Adipocyte (in vitro differentiated cells): ENCODE measurements around the gene VMP1.
"Not testable (repeated sequence)": the region's sequence is repeated elsewhere in the genome, so short reads cannot be mapped to it uniquely, and the experiment has no call there.

Experiments used
- DNase-seq: peaks from one replicate; pipeline ENCODE4 v3.0.0-alpha.2; 2015; ENCODE audit warnings: low read depth
- H3K27me3 ChIP-seq: replicated peaks from 2 replicates; pipeline ENCODE4 v1.7.0; 2013; ENCODE audit warnings: mild to moderate bottlenecking, low read length, moderate library complexity; ENCODE audit not compliant: control insufficient read depth, insufficient read depth
- H3K36me3 ChIP-seq: 2 replicates; pipeline ENCODE4 v1.7.0; 2013; ENCODE audit warnings: low read length, mild to moderate bottlenecking, moderate library complexity; ENCODE audit not compliant: control insufficient read depth, insufficient read depth, severe bottlenecking
- H3K4me1 ChIP-seq: 2 replicates; pipeline ENCODE4 v1.7.0; 2013; ENCODE audit warnings: mild to moderate bottlenecking, low read length, moderate library complexity; ENCODE audit not compliant: control insufficient read depth, insufficient read depth
- H3K4me3 ChIP-seq: 2 replicates; pipeline ENCODE4 v1.7.0; 2013; ENCODE audit warnings: mild to moderate bottlenecking, low read length, moderate library complexity
- H3K9ac ChIP-seq: 2 replicates; pipeline ENCODE4 v1.7.0; 2013; ENCODE audit warnings: mild to moderate bottlenecking, low read length, moderate library complexity
- H3K9me3 ChIP-seq: 2 replicates; pipeline ENCODE4 v1.7.0; 2013; ENCODE audit warnings: mild to moderate bottlenecking, low read length, moderate library complexity; ENCODE audit not compliant: control insufficient read depth

VMP1 gene

DNA sequence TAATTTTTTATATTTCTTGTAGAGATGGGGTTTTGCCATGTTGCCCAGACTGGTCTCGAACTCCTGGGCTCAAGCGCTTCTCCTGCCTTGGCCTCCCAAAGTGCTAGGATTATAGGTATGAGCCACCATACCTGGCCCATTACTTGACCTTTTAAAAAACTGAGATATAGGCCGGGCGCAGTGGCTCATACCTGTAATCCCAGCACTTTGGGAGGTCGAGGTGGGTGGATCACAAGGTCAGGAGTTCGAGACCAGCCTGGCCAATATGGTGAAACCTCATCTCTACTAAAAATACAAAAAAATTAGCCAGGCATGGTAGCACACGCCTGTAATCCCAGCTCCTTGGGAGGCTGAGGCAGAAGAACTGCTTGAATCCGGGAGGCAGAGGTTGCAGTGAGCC is 166.0 kb downstream of the VMP1 start:
- not testable (repeated sequence) for H3K27me3 ChIP-seq, H3K36me3 ChIP-seq, H3K9me3 ChIP-seq, H3K4me3 ChIP-seq, H3K9ac ChIP-seq, DNase-seq, H3K4me1 ChIP-seq

DNA sequence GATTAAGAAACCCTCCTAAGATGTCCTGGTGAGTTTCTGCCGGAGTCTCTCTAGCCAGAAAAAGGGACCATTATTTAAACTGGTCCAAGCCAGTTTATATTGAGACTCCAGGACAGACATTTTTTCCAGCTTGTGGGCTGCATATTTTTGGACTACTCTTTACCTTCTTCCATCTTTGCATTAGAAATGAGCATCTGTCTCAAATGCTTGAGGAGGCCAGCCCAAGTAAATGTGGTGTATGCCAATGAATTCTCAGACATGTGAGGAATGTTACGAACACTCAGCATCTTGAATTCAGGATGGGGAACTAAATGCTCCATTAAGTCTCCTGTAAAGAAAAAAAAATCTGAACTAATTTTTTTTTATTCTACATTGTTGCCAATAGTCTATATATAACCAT is 166.9 kb downstream of the VMP1 start:
- no peaks in the 10 kb centered on the region for H3K9me3 ChIP-seq
- no peak overlapping the region for H3K4me3 ChIP-seq
- H3K9ac ChIP-seq: no peak overlapping the region
- no peak for DNase-seq
- no peaks in the 10 kb centered on the region for H3K27me3 ChIP-seq
- H3K4me1 ChIP-seq: peaks cover 5% of the 10 kb centered on the region
- H3K36me3 ChIP-seq: peaks cover 7% of the 10 kb centered on the region

DNA sequence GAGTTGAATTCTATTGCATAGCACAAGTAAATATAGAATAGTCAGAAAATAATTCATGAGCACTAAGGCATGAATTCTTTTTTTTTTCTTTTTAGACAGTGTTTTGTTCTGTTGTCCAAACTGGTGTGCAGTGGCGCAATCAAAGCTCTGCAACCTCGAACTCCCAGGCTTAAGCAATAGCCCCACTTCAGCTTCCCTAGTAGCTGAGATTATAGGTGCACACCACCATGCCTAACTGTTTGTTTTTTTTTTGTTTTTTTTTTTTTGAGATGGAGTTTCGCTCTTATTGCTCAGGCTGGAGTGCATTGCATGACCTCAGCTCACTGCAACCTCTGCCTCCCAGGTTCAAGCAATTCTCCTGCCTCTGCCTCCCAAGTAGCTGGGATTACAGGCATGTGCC is 168.7 kb downstream of the VMP1 start:
- Histone ChIP-seq H3K9me3 (no peaks in the 10 kb centered on the region), H3K4me1 (peaks cover 5% of the 10 kb centered on the region), H3K36me3 (peaks cover 7% of the 10 kb centered on the region), H3K27me3 (no peaks in the 10 kb centered on the region), H3K9ac (no peak overlapping the region), H3K4me3 (no peak overlapping the region)
- peak; percentile 44 for DNase-seq

DNA sequence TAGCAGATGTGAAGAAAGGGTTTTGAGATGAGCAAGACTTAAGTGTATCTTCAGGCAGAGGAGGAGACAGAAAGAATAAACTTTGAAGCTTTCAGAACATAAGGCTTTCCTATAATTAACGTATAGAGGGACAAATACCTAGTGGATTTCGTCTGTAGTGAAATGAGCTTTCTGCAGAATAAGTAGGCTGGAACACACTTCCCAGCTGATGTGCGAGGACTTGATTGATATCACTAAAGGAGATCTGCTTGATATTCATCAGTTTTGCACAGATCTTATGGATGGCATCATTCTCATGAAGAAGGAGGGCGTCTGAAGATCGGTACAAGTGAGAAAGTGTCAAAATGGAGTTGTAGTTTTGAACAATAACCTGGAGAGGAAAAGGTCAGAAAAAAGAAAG is 170.5 kb downstream of the VMP1 start:
- Histone ChIP-seq H3K9me3 (no peaks in the 10 kb centered on the region), H3K36me3 (peaks cover 7% of the 10 kb centered on the region), H3K9ac (no peak overlapping the region), H3K4me3 (no peak overlapping the region), H3K27me3 (no peaks in the 10 kb centered on the region), H3K4me1 (peaks cover 5% of the 10 kb centered on the region)
- DNase-seq: no peak

DNA sequence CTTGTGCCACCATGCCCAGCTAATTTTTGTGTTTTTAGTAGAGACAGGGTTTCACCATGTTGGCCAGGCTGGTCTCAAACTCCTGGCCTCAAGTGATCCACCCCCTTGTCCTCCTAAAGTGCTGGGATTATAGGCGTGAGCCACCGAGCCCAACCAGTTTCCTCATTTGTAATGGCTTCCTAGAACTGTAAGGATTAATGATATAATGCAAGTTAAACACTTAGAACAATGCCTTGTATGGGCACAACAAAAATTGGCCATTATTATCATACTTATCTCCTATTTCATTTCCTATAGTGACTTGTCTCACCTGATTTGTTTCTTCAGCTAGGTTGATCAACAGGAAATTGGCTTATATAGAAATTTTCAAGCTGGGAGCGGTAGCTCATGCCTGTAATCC is 171.2 kb downstream of the VMP1 start:
- Histone ChIP-seq H3K9ac (no peak overlapping the region), H3K4me3 (no peak overlapping the region), H3K4me1 (peaks cover 5% of the 10 kb centered on the region), H3K9me3 (no peaks in the 10 kb centered on the region), H3K27me3 (no peaks in the 10 kb centered on the region), H3K36me3 (peaks cover 11% of the 10 kb centered on the region)
- DNase-seq: no peak

DNA sequence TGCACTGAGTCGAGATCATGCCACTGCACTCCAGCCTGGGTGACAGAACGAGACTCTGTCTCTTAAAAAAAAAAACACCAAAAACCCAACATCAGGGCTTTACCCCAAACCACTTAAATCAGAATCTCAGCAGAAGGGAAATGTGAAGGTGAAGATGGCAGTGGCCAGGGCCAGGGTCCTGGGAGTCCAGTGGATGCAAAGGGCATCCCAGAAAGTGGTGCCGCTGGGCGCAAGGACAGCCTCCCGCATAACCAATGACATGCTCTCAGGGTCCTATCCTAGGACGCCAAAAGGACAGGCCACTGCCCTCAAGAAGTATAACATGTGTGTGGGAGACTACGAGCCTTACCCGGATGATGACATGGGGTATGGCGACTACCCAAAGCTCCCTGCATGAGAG is 177.4 kb downstream of the VMP1 start:
- Histone ChIP-seq H3K36me3 (peaks cover 16% of the 10 kb centered on the region), H3K4me3 (no peak overlapping the region), H3K9ac (no peak overlapping the region), H3K9me3 (no peaks in the 10 kb centered on the region), H3K4me1 (no peaks in the 10 kb centered on the region), H3K27me3 (no peaks in the 10 kb centered on the region)
- no peak for DNase-seq

DNA sequence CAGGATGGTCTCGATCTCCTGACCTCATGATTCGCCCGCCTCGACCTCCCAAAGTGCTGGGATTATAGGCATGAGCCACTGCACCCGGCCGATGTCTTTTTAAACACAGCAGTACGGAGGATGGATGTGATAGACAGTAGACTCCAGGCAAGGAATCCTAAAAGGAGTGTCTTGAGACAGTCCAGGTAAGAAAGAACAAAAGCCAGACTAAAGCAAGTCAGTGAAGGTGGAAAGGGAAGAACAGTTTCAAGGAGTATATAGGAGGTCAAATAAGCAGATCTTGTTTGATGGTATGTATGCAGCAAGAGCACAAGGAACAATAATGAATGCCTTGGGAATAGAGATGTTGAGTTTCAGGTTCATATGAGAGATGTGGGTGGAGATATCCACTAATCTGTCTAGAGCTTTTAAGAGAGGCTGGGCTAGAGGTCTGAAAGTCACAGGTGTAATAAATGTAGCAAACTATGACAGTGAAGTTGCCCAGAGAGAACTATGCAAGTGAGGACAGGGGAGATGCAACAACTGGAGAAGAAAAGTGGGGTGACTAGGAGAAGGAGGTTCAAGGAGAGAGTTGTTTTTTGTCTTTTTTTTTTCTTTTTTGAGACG is 180.8 kb downstream of the VMP1 start:
- peaks cover 8% of the 10 kb centered on the region for H3K4me1 ChIP-seq
- H3K9me3 ChIP-seq: no peaks in the 10 kb centered on the region
- no peak for DNase-seq
- peaks cover 15% of the 10 kb centered on the region for H3K36me3 ChIP-seq
- H3K4me3 ChIP-seq: no peak overlapping the region
- no peaks in the 10 kb centered on the region for H3K27me3 ChIP-seq
- H3K9ac ChIP-seq: no peak overlapping the region

DNA sequence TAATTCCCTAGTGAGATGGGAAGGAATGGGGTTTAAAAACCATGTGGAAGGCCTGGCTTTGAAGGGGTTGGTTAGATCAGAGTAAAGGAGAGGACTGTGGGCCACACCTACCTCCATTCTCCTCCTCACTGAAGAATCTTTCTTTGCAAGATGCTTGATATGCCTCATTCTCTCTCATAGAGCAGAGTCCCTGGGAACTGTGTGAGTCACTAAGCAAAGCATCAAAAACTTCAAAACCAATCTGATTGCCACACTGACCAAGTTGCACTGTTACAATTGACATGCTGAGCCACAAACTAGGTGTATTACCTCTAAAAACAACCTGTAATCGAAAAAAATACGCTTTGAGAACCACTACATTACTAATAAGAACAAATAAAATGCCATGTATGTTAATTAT is 183.3 kb downstream of the VMP1 start:
- H3K4me1 ChIP-seq: peaks cover 18% of the 10 kb centered on the region
- H3K9ac ChIP-seq: no peak overlapping the region
- no peaks in the 10 kb centered on the region for H3K9me3 ChIP-seq
- H3K36me3 ChIP-seq: peaks cover 2% of the 10 kb centered on the region
- no peak overlapping the region for H3K4me3 ChIP-seq
- H3K27me3 ChIP-seq: no peaks in the 10 kb centered on the region
- peak; percentile 46 for DNase-seq
